ENCODE measurements around the gene TMEM255A.

DNA sequence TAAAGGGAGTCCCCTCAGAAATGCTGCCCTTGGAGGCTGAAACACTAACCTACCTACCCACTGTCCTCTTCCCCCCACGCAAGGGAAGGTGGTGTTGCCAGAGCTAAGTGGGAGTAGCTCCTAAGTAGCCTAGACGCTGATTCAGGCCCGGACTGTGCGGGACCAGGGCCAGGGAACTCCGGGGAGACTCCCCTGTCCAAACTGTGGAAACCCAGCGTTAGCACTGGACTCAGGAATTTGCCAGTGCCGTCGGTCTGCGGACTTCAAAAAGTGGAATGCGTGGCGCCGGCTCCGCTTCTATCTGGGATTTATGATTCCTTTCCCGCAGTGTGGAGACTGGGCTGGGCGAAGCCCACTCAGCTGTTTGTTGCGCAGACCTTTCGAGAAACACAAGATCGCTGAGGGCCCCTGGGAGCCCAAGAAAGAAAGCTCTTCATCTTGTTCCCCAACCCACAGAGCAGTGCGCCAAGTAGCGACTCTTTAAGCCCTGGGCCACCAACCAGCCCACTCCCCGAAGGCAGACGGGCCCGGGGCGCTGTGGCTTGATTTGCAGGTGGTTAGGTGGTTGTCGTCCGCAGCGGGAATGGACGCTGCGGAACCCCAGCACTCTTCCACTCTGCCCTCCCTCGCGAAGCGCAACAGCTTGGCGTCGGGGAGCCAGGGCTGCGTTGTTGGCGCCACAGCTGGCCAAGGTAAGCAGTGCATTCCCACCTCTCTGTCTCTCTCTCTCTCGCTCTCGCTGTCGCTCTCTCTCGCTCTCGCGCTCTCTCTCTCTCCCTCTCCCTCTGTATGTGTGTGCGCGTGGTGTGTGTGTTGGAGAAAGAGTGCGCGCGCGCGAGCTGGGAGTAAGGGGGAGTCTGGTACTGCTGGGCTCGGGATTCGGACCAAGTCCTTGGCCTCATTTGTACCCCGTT, 2.0 kb downstream of the TMEM255A start:
- TF ChIP-seq POLR2AphosphoS5 (IDR thresholded peaks at IDR 0.05; ENCODE audit: insufficient read depth in 1 of 2, low read depth in 1 of 2): peak in 1 of 2 donors; percentile 36
- TF ChIP-seq, protein P1, sequence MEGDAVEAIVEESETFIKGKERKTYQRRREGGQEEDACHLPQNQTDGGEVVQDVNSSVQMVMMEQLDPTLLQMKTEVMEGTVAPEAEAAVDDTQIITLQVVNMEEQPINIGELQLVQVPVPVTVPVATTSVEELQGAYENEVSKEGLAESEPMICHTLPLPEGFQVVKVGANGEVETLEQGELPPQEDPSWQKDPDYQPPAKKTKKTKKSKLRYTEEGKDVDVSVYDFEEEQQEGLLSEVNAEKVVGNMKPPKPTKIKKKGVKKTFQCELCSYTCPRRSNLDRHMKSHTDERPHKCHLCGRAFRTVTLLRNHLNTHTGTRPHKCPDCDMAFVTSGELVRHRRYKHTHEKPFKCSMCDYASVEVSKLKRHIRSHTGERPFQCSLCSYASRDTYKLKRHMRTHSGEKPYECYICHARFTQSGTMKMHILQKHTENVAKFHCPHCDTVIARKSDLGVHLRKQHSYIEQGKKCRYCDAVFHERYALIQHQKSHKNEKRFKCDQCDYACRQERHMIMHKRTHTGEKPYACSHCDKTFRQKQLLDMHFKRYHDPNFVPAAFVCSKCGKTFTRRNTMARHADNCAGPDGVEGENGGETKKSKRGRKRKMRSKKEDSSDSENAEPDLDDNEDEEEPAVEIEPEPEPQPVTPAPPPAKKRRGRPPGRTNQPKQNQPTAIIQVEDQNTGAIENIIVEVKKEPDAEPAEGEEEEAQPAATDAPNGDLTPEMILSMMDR (IDR thresholded peaks at IDR 0.05): peak in 1 of 3 experiments; percentile 23

Data from vagina (tissue), 2 donors.